Dendritic cell treated with granulocyte-macrophage colony-stimulating factor and Interleukin-4, amounts not matched to agents 40 ng/mL and 50 ng/mL, for 4 days (primary cell): ENCODE results near the gene ARRB1.
A peak's percentile ranks its signal among the peaks of the same experiment; 100 is the strongest.

Experiments used
- H3K27ac Mint-ChIP-seq: one replicate; pipeline ENCODE4 v1.8.0; 2022; ENCODE audit warnings: mild to moderate bottlenecking, mixed read lengths
- H3K27me3 Mint-ChIP-seq: one replicate; pipeline ENCODE4 v1.8.0; 2022; ENCODE audit warnings: mild to moderate bottlenecking, mixed read lengths
- H3K36me3 Mint-ChIP-seq: one replicate; pipeline ENCODE4 v1.8.0; 2022; ENCODE audit warnings: low read depth, mixed read lengths
- H3K4me1 Mint-ChIP-seq: one replicate; pipeline ENCODE4 v1.8.0; 2022; ENCODE audit warnings: low read depth, mixed read lengths
- H3K4me3 Mint-ChIP-seq: one replicate; pipeline ENCODE4 v1.8.0; 2022; ENCODE audit warnings: mild to moderate bottlenecking, moderate library complexity, mixed read lengths
- H3K9me3 Mint-ChIP-seq: one replicate; pipeline ENCODE4 v1.8.0; 2022; ENCODE audit warnings: mixed read lengths
- intact Hi-C: fragments of 100-400 bp; cut with micrococcal nuclease; formaldehyde crosslinking; loops from one replicate; pipeline ENCODE4 v1.15.0; 2022

Gene ARRB1

DNA sequence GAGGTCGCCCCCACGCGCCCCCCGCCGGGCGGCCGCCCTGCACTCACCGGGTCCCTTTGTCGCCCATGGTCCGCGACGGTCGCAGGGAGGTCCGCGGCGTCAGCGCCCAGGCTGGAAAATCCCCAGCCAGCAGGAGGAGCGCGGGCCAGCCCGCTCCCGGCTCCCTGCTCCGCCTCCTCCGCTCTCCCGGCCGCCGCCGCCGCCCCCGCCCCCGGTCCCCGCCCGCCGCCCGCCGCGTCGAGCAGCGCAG lies at the start of gene ARRB1:
TSS of gene ARRB1 (minus strand) at position 121 of the 250 bp plus-strand sequence. CDS start at position 67, 54 bp downstream.
- intact Hi-C loops = loop anchor here (2.0 kb wide), 1 partner anchor 15 kb away; no protein-coding TSS in a partner anchor
- peak within 1 kb of the TSS; percentile 87 for H3K27ac Mint-ChIP-seq

DNA sequence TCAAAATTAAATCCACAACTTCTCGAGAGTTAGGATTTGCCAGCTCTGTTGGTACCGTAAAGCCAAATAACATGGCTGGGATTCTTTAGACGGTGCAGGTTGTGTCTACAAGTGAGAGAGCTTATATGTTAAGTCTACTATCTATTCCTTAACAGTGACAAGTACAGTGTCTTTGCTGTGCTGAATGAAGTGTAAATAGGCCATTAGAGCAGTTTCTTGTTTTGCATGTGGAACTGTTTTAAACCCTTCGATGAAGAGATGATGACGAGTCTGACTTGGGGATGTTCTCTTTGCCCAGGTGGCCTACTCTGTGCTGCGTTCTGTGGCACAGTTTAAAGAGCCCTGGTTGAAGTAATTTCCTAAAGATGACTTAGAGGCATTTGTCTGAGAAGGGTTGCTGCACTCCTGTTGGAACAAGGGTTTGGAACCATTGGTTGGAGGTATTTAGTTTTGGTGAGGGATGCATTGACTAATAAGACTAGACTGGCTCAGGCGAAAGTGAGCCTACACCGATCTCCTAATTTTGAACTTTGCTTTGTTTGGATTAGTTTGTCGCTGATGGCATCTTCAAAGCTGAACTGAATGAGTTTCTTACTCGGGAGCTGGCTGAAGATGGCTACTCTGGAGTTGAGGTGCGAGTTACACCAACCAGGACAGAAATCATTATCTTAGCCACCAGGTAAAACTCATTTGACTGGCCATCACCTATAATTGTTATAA lies 48.8 kb upstream of the ARRB1 start:
- H3K4me3 Mint-ChIP-seq = peak overlapping the region; percentile 100
- peaks cover 51% of the 10 kb centered on the region for H3K4me1 Mint-ChIP-seq
- H3K36me3 Mint-ChIP-seq = peaks cover 60% of the 10 kb centered on the region
- peak overlapping the region; percentile 99 for H3K27ac Mint-ChIP-seq
- no peaks in the 10 kb centered on the region for H3K9me3 Mint-ChIP-seq
- intact Hi-C loops = no loop called here
- no peaks in the 10 kb centered on the region for H3K27me3 Mint-ChIP-seq

More for the DNA sequence above, at the start of gene ARRB1:
- peaks cover 1% of the 10 kb centered on the region for H3K27me3 Mint-ChIP-seq
- peak within 1 kb of the TSS; percentile 94 for H3K4me3 Mint-ChIP-seq
- no peaks in the 10 kb centered on the region for H3K9me3 Mint-ChIP-seq
- peaks cover 79% of the 10 kb centered on the region for H3K4me1 Mint-ChIP-seq
- peaks cover 56% of the 10 kb centered on the region for H3K36me3 Mint-ChIP-seq

DNA sequence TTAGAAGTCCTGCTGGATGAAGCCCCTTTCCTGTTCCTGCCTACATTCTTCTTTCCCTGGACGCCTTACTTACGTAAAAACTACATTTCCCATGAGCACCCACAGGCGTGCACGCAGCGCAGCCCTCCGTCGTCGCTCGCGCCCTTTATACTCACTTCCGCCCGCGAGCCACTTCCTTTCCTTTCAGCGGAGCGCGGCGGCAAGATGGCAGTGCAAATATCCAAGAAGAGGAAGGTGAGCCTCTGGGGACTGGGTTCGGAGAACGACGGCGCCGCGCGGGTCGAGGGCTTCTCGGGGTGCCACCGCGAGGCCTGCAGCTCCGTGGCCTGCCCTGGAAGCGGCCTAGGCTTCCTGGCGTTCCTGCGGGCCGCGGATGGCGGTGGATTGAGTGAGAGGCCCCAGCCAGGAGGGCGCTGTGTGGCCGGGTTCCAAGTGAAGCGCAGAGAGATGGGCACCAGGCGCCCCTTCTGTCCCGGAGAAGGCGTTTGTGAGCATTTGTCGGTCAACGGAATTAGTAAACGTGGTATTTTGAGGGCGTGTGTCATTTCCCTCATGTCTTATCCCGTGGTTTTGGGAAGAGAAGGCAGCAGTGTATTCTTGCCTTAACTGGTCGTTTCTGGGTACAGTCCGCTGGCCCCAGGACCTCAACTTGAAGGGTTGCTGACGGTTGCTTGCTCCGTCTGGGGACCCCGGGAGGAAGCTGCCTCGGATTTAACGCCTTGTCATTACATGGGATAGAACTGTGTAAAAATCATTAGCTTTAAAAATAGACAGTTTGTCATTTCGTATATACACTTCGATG lies 48.1 kb upstream of the ARRB1 start, which contains the start of gene RPS3:
TSS of gene RPS3 (plus strand) at position 175 of the 802 bp plus-strand sequence. CDS start at position 205, 30 bp downstream.
- peak within 1 kb of the TSS; percentile 99 for H3K27ac Mint-ChIP-seq
- intact Hi-C loops = loop anchor here (2.0 kb wide), 1 partner anchor 31 kb away; no protein-coding TSS in a partner anchor
- no peaks in the 10 kb centered on the region for H3K9me3 Mint-ChIP-seq
- H3K4me3 Mint-ChIP-seq = peak within 1 kb of the TSS; percentile 100
- peaks cover 52% of the 10 kb centered on the region for H3K36me3 Mint-ChIP-seq
- H3K27me3 Mint-ChIP-seq = no peaks in the 10 kb centered on the region
- peaks cover 49% of the 10 kb centered on the region for H3K4me1 Mint-ChIP-seq

DNA sequence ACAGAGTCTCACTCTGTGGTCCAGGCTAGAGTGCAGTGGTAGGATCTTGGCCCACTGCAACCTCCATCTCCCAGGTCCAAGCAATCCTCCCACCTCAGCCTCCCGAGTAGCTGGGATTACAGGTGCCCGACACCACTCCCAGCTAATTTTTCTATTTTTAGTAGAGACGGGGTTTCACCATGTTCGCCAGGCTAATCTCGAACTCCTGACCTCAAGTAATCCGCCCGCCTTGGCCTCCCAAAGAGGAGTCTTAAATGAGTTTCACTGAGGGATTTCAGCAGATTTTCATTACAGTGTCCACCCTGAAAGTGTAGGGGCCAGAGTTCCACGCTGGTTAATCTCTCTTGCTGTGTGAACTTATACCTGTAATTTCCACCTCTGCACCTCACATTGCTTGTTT lies 47.4 kb upstream of the ARRB1 start:
- Mint-ChIP-seq H3K4me1 (peaks cover 42% of the 10 kb centered on the region), H3K27ac (peak overlapping the region; percentile 99)
- intact Hi-C loops = loop anchor here (2.0 kb wide), 1 partner anchor 32 kb away; no protein-coding TSS in a partner anchor

DNA sequence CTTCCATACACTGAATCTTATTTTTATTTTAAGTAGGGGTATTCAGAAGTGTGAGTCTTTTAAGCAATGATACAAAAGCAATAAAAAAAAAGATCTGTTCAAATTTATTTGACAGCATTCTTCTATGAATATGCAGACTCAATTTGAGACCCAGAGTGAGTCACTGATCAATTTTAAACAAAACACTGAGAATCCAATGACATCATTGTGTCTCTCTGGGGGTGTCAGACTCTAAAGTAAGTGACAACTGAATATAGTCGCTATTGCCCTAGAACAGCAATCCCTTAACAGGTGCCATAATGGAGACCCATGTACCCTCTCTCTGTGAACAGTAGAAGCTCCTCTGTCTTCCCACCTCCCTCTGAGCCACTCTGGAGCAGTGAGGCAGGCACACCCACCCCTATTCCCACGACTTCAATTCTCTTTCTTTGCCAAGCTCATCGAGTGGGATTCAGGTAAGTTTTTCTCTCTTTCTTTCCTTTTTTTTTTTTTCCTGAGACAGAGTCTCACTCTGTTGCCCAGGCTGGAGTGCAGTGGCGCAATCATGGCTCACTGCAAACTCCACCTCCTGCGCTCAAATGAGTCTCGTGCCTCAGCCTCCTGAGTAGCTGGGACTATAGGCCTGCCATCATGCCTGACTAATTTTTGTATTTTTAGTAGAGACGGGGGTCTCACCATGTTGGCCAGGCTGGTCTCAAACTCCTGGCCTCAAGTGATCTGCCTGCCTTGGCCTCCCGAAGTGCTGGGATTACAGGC lies 42.8 kb upstream of the ARRB1 start:
- Mint-ChIP-seq H3K4me1 (peaks cover 3% of the 10 kb centered on the region), H3K36me3 (peaks cover under 1% of the 10 kb centered on the region), H3K9me3 (no peaks in the 10 kb centered on the region), H3K27ac (no peak overlapping the region), H3K4me3 (no peak overlapping the region), H3K27me3 (peaks cover 7% of the 10 kb centered on the region)
- intact Hi-C loops = no loop called here

More for the DNA sequence above, 47.4 kb upstream of the ARRB1 start:
- Mint-ChIP-seq H3K27me3 (no peaks in the 10 kb centered on the region), H3K9me3 (no peaks in the 10 kb centered on the region), H3K36me3 (peaks cover 46% of the 10 kb centered on the region), H3K4me3 (no peak overlapping the region)

DNA sequence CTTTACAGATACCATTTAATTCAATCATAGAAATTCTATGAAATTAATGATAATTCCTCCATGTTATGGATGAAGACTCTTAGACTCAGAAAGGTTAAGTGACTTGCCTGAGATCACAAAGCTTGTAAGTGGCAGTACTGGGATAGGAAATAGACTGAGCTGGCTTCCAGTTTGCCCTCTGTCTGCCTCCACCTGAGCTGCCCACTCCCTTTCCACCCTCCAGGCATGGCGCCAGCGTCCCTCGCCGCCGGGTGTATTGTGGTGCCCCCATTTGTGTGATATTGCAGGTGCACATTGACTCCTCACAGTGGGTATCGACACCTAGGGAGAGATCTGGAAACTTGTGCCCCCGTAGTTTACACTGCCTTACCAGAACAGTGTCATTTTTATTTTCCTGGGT lies 38.5 kb upstream of the ARRB1 start:
- no peak overlapping the region for H3K4me3 Mint-ChIP-seq

DNA sequence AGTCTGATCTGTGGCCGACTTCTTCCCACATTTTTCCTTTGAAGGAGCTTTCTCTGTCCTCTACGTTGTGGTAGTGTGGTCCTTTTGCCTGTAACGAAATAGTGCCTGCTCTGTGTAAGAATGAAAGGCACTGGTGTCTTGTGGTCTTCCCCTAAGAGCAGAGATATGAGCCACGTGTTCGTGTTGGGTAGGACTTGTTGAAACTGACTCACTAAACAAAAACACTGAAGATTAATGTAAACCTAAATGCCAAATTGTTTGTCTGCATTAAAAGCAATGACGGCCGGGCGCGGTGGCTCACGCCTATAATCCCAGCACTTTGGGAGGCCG lies 37.8 kb upstream of the ARRB1 start:
- no peaks in the 10 kb centered on the region for H3K9me3 Mint-ChIP-seq
- intact Hi-C loops = no loop called here
- H3K4me1 Mint-ChIP-seq = peaks cover 4% of the 10 kb centered on the region
- H3K27ac Mint-ChIP-seq = no peak overlapping the region
- H3K4me3 Mint-ChIP-seq = no peak overlapping the region
- peaks cover 10% of the 10 kb centered on the region for H3K27me3 Mint-ChIP-seq
- H3K36me3 Mint-ChIP-seq = no peaks in the 10 kb centered on the region

More for the DNA sequence above, 38.5 kb upstream of the ARRB1 start:
- no peaks in the 10 kb centered on the region for H3K9me3 Mint-ChIP-seq
- H3K27me3 Mint-ChIP-seq = peaks cover 10% of the 10 kb centered on the region
- H3K36me3 Mint-ChIP-seq = no peaks in the 10 kb centered on the region
- intact Hi-C loops = no loop called here
- no peak overlapping the region for H3K27ac Mint-ChIP-seq
- no peaks in the 10 kb centered on the region for H3K4me1 Mint-ChIP-seq

- no peaks in the 10 kb centered on the region for H3K36me3 Mint-ChIP-seq
- H3K27me3 Mint-ChIP-seq = peaks cover 10% of the 10 kb centered on the region
- no peak overlapping the region for H3K27ac Mint-ChIP-seq
- intact Hi-C loops = no loop called here
- H3K4me3 Mint-ChIP-seq = no peak overlapping the region
- no peaks in the 10 kb centered on the region for H3K9me3 Mint-ChIP-seq
- H3K4me1 Mint-ChIP-seq = peaks cover 10% of the 10 kb centered on the region
These were observed 37.2 kb upstream of the ARRB1 start for GRCh38 chr11:75388386-75389275.

- peaks cover 17% of the 10 kb centered on the region for H3K4me1 Mint-ChIP-seq
These were observed 36.4 kb upstream of the ARRB1 start for GRCh38 chr11:75387736-75388294.

GRCh38 chr11:75386942-75387630 lies 35.6 kb upstream of the ARRB1 start:
- H3K4me3 Mint-ChIP-seq = no peak overlapping the region
- H3K27ac Mint-ChIP-seq = no peak overlapping the region
- intact Hi-C loops = loop anchor here (2.0 kb wide), 1 partner anchor 146 kb away; no protein-coding TSS in a partner anchor

More at GRCh38 chr11:75387736-75388294, 36.4 kb upstream of the ARRB1 start:
- Mint-ChIP-seq H3K27ac (no peak overlapping the region), H3K36me3 (no peaks in the 10 kb centered on the region), H3K27me3 (peaks cover 10% of the 10 kb centered on the region), H3K9me3 (no peaks in the 10 kb centered on the region), H3K4me3 (no peak overlapping the region)
- intact Hi-C loops = loop anchor here (2.0 kb wide), 1 partner anchor 145 kb away; no protein-coding TSS in a partner anchor

DNA sequence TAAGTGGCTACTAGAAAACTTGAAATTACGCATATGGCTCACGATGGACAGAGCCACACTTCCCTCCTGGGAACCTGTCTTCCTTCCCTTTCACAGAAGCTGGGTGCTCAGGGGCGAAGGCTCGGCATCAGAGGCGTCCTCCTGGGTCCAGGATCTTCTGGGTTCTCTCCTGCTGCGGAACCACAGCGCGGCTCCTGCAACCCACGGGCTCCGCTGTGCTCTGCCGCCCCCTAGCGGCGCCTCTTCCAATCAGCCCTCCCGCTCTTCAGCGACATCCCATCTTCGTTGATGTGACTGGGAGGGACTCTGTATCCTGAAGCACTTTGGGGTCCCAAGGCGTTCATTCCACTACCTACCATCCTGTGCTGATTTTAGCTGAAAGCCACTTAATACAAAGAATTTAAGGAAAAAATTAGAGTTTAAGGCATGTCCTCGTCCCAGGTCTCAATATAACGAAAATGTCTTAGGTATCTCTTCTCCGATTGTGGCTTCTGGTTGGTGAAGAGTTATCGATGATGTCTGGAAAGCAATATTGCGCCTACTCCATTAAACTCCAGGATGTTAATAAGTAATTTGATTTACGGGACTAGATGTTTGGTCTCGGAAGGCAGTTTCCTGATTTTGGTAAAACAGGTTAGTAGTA lies 33.1 kb upstream of the ARRB1 start:
- Mint-ChIP-seq H3K27ac (no peak overlapping the region), H3K4me1 (peaks cover 30% of the 10 kb centered on the region), H3K4me3 (peak overlapping the region; percentile 55), H3K27me3 (peaks cover 2% of the 10 kb centered on the region), H3K36me3 (no peaks in the 10 kb centered on the region), H3K9me3 (no peaks in the 10 kb centered on the region)
- intact Hi-C loops = loop anchor here (1.0 to 5.0 kb wide), 3 partner anchors 42 to 104 kb away; no protein-coding TSS in a partner anchor

More at GRCh38 chr11:75386942-75387630, 35.6 kb upstream of the ARRB1 start:
- Mint-ChIP-seq H3K36me3 (no peaks in the 10 kb centered on the region), H3K9me3 (no peaks in the 10 kb centered on the region), H3K27me3 (peaks cover 10% of the 10 kb centered on the region), H3K4me1 (peaks cover 17% of the 10 kb centered on the region)

GRCh38 chr11:75383246-75383645 lies 31.8 kb upstream of the ARRB1 start:
- Mint-ChIP-seq H3K27me3 (peaks cover 2% of the 10 kb centered on the region), H3K36me3 (no peaks in the 10 kb centered on the region), H3K4me1 (peaks cover 30% of the 10 kb centered on the region), H3K9me3 (no peaks in the 10 kb centered on the region), H3K27ac (peak overlapping the region; percentile 76), H3K4me3 (no peak overlapping the region)
- intact Hi-C loops = loop anchor here (5.0 kb wide), 1 partner anchor 41 kb away; no protein-coding TSS in a partner anchor
